GM21515 (cell line): Measurements from ENCODE around the gene EBNA1BP2.
"Not testable (repeated sequence)": the region's sequence is repeated elsewhere in the genome, so short reads cannot be mapped to it uniquely, and the experiment has no call there.

Experiments used
- ATAC-seq: cut with Tn5 transposase; IDR thresholded peaks from one replicate; pipeline ENCODE4 v1.9.1; 2021; ENCODE audit not compliant: unreplicated experiment

The EBNA1BP2 gene

DNA sequence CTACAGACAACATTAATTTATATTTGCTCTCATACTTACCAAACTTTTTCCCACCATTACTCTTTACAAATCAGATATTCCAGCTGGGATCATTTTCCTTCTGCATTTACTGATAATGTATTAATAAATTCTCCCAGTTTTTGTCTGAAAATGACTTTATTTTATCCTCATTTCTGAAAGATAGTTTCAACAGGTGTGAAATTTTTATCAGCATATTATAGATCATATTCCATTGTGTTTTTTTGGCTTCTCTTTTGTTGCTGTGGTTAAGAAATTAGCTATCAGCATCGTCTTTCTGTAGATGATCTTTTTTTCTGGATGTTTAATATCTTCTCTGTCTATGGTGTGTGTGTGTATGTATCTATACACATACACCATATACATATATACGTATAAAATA lies 2.8 kb upstream of the EBNA1BP2 start:
- no peak for ATAC-seq

DNA sequence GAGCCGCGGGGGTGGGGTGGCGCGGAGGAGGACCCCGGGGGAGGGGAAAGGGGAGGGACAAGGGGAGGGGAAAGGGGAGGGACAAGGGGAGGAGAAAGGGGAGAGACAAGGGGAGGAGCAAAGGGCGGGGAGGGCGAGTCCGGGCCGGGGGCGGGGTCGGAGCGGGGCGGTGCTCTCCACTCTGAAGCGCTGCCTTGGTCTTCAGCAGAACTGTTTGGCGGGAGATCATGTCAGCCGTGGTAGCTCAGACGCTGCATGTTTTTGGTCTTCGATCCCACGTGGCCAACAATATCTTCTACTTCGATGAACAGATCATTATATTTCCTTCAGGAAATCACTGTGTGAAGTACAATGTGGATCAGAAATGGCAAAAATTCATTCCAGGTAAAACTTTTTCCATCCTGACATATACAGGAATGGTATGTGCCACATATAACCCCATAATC lies 460 bp upstream of the EBNA1BP2 start:
- peak; percentile 50 for ATAC-seq

DNA sequence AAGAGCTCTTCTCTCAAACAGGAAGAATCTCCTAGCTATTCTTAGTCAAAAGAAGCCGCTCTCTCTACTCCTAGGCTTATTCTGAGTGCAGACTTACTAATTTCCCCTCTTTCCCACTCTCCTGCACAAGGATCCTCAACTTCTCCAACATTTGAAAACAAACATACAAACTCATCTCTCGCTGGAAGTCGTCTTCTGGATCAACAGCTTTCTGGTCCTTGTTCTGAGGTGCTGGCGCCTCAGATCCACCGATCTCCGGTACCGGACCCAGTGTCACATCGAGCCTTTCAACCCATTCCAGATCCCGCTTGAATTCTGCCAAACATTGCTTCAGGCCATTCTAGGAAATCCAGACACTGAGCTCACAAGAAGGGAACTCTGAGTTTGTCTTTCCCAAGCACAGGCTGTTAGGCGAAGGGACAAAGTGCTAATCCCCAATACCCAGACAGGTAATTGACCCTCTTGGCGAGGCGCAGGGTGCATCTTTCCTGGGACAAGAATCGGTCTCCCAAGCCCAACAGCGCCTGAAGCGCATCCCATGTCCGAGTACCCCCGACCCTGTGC lies 696 bp downstream of the EBNA1BP2 start:
- ATAC-seq = no peak

DNA sequence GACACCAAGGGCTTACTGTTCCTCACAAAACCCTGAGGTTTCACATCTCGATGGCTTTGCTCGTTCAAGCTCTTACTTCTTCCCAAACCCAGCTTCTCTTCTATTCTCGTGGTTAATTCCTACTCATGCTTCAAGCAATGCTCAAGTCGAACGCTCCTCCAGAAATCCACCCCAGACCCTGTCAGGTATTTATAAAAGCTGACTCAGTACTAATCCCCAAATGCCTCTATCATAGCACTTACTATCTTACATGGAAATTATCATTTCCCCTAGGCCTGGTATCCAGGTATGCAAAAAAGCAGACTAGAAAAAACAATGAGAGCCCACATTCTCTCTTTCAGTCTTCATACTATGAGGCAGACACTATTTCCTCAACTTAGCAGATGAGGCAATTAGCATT lies 6.3 kb downstream of the EBNA1BP2 start:
- no peak for ATAC-seq

DNA sequence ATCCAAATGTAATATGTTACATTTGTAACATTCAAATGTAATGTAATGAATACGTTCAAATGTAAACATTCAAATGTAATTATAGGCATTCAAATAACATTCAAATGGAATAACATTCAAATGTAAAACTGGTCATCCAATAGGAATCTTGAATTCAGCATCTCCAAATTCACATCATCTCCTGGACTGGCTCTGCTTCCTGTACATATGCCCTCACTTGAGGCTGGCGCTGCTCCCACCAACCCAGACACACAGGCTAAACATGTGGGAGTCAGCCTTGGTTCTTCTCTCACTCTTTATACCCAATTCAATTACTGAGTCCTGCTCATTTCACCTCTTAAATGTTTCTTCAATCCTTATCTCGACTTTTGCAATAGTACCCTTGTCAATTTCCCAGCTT lies 6.9 kb downstream of the EBNA1BP2 start:
- ATAC-seq = no peak

DNA sequence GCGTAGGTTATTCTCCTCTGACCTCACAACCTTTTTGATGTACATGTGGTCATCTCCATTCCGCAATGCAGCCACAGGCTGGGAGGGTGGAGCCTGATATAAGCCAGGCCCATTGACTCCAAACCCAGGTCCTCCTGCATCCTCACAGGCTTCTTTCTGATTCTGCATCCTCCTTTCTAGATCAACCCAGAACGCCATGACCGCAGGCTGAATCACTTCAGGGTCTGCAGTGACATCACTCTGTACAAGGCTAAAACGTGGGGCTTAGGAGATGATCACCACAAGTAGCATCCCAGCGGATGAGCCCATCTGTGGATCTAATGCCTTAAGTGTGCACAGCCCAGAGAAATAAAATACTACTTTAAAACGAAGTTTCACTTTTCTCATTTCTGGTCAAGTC lies 16.1 kb downstream of the EBNA1BP2 start:
- ATAC-seq = no peak

DNA sequence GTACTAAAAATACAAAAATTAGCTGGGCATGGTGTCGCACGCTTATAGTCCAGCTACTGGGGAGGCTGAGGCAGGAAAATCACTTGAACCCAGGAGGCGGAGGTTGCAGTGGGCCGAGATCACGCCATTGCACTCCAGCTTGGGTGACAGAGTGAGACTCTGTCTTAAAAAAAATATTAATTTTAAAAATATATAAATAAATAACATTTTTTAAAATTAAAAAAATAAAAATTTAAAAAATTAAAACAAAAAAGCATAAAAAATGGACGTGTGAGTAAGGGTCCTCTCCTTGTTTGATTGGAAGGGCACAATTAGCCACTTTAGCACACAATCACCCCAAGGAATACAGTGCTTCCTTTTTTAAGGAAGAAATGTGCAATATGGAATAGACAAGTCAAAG lies 18.6 kb downstream of the EBNA1BP2 start:
- ATAC-seq = no peak

DNA sequence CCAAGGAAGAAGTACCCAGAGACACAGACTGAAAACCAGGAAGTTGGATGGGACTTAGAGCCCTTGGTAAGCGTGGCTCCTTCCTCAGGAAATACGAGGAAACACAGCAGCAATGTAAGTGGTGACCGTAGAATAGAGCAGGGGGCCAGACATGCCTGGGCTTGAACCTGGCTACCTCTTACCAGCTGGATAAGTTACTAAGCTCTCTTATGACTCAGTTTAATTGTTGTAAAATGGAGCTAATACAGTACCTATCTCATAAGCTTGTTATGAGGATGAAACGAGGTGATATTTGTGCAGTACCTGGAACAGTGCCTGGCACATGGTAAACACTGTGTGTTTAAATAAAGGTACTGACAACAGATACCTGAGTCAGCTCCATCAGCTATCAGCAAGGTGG lies 19.2 kb downstream of the EBNA1BP2 start:
- no peak for ATAC-seq

DNA sequence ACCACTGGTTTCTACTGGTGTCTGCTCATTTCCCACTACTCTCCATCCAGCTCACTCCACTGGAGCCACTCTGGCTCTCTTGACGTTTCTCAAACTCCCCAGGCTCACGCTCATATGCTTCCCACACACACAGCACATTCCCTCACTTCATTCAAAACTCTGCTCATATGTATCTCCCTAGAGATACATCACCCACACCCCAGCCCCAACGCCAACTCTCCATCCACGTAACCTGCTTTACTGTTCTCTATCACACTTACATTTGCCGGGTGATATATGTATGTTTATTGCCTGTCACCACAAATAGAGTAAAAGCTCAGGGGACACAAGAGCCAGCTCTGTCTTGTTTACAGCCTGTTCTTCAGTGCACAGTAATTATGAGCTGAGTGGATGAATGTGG lies 22.2 kb downstream of the EBNA1BP2 start:
- ATAC-seq = no peak

DNA sequence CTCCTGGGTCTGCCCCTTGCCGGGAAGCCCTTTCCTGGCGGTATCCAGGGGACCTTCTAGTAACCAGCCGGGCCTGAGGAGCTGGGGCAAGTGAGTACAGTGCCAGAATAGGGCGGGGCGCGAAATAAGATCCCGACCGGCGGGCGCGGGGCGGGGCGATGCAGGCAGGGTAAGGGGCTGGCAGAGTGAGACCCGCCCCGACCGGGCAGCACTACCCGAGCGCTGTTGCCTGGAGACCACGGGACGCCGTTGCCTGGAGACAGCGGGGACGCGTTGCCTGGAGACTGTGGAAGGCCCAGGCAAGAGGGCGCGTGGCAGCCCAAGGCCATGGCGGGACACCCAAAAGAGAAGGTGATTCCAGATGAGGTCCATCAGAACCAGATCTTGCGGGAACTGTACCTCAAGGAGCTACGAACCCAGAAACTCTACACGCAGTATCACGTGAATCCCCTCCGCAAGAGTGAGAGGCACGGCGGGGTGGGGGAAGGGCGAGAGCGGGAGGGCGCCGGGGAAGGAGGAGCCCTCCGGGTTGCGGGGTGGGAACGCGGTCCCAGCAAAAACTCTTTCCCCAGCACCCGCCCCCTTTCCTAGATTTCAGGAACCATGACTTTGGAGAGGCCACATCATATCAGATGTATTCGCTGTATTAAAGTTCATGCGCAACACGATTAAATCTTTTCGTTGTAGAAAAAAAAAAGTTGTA lies 24.3 kb downstream of the EBNA1BP2 start:
- ATAC-seq = no peak

DNA sequence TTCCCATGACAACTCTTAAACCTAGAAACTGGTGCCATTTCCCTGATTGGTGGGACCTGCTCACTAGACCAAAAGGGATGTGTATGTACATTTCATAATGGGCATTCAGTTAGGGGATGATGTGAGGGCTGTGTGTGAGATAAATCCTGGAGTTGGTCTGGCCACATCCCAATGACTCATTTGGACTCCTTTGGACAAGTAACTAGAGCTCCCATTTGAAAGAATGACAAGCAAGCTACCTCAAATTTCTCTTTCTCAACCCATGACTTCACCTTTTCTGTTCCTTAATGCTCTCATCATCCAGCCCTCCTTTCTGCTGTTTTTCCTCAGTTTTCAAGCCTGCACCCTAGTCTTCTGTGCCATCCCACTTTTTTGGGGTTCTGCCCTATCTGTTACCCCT lies 27.9 kb downstream of the EBNA1BP2 start:
- no peak for ATAC-seq

DNA sequence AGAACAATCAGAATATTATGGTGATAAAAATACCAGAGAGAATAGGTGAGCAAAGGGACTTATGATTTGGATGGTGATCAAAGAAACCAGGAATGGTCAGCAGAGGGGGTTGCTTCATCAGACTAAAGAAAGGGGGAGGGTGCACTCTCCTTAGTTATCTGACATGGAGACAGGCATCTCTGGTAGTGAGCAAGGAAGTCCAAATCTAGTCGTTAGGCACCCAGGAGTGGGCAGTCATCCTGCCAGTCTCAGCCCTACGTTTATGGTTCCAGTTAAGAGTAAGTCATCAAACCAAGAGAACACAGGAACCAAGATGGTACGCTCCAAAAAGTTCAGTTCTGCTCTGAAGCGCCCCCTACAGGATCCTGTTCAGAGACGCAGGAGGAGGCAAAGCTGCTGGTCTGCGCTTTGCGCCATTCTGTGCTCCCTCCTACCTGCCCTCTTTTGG lies 28.6 kb downstream of the EBNA1BP2 start:
- ATAC-seq = no peak

DNA sequence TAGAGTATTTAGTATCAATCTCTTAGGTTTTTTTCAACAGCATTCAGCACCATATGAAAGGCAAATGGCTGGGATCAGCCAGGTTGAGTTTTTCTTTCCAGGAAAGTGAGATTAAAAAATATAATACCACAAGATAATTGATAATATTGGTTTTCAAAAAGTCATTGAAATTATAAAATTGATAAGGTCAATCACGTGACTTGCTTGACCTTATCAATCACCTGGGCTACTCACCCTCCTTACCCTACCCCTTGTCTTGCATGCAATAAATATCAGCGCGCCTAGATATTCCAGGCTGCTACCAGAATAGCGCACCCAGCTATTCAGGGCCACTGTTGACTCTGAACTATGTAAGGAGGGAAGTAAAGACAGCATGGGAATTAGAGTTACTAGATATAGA lies 31.5 kb downstream of the EBNA1BP2 start:
- no peak for ATAC-seq

DNA sequence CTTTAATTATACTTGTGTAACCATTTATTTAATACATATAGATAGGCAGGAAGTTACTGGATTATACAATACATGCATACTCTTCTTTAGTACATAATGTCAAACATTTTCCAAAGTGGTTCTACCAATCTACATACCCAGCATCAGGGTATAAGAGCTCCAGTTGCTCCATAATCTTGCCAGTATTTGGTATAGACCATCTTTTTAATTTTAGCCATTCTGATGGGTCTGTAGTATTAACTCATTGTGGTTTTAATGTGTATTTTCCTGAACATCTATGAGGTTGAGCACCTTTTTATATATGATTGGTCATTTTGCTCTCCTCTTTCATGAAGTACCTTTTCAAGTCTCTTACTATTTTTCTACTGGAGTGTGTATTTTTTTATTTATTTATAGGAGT lies 32.1 kb downstream of the EBNA1BP2 start:
- ATAC-seq = no peak

DNA sequence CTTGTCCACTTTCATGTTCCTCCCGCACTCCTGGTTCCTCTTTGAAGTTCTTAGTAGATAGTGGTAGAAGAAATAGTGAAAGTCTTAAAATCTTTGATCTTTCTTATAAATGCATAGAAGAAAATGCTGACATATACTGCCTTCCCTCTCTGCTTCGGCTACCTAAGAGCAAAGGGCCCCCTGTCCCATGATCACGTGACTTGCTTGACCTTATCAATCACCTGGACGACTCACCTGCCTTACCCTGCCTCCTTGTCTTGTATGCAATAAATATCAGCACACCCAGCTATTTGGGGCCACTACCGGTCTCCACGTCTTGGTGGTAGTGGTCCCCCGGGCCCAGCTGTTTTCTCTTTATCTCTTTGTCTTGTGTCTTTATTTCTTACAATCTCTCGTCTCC lies 32.8 kb downstream of the EBNA1BP2 start:
- ATAC-seq = not testable (repeated sequence)

DNA sequence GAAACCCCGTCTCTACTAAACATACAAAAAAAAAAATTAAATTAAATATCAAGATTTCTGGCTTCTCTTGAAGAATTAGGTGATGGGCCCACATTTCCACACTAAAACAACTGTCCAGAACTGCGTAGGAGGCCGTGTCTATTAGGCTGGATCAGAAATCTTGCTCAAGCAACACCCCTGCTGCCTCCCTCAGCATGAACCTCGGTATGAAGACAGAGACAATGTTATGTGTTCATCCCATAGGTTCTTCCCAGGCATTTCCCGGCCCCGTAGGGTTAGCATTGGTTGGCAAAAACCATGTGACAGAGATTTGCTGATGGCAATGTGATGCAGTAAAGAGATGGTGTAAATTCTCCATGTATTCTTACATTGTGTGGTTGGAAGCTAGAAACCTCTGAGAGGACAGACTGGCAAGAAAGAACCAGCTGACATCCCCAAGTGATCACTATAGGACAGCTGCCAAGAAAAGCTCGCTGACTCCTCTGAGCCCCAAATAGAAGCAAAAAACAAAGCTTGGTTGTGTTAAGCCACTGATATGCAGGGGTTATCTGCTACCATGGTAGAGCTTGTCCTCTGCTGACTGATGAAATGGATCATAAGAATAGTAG lies 34.5 kb downstream of the EBNA1BP2 start:
- no peak for ATAC-seq

DNA sequence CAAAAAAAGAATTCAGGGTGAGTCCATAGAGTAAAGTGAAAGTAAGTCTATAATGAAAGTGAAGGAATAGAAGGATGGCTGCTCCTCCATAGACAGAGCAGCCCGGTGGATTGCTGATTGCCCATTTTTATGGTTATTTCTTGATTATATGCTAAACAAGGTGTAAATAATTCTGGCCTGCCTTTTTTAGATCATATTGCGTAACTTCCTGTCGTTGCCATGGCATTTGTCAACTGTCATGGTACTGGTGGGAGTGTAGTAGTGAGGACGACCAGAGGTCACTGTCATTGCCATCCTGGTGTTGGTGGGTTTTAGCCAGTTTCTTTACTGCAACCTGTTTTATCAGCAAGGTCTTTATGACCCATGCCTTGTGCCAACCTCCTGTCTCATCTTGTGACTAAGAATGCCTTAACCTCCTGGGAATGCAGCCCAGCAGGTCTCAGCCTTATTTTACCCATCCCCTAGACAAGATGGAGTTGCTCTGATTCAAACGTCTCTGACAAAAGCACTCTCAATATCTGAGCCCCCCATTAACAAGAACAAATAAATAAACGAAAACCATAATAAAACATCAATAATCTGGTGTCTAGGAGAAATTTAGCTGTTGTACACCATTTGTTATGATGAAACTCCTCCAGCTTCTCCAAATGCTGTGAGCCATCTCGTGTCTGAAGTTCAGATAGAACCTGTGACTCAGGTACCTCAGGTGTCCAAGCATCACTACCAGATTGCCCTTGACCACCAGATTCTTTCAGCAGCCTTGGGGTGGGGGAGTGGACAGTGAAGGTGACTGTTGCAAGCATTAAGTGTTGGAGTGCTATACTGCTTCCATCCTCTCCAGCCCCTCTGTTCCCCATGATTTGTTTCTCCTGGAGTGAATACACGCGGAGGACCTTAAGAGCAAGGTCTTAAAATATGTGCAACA lies 36.0 kb downstream of the EBNA1BP2 start:
- ATAC-seq = no peak

DNA sequence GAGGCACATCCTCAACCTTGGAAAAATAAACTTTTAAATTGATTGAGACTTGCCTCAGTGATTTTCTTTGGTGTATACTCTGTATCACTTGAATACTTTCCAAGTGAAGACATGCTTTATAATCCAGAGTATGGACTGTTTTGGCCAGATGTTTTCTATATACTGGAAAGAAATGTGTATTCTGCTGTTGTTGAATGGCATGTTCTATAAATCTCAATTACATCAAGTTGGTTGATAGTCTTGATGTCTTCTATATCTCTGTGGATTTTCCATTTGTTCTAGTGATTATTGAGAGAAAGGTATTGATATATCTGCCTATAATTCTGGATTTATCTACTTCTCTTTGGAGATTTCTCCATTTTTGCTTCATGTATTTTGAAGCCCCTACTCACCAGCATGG lies 37.5 kb downstream of the EBNA1BP2 start:
- no peak for ATAC-seq

DNA sequence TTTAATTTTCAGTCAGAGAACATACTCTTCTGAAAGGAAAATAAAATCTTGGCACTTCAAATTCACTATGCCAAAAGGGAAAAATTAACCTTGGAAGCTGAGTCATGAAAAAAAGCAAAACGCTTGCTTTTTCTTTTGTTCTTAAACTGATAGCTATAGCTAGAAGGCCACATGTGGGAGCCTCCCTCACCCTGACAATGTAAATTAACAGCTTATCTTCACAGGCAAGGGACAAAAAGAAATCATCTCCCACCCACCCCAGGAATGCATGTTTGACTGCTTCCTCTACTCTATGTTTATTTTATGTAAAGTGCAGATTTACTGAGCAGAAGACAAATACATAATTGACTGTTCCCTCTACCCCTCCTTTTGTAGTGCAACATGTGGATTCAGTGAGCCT lies 38.0 kb downstream of the EBNA1BP2 start:
- ATAC-seq = no peak

DNA sequence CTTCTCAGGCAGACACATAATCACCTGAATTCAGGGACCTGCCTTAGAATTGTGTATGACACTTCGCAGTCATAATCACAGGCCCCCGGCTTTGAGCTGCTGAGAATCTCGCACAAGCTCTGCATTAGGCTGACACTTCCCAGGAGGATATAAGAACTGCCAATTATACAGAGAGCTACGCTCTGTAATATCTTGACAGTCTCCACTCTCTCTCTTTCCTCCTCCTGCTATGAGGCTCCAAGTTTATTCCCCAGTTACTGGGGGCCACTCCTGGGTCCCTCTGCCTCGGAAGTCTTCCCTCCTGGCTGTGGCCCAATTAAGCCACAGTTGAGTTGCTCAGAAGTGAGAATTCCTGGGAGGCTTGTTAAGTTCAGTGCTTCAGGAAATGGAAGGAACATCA lies 42.7 kb downstream of the EBNA1BP2 start:
- ATAC-seq = no peak

DNA sequence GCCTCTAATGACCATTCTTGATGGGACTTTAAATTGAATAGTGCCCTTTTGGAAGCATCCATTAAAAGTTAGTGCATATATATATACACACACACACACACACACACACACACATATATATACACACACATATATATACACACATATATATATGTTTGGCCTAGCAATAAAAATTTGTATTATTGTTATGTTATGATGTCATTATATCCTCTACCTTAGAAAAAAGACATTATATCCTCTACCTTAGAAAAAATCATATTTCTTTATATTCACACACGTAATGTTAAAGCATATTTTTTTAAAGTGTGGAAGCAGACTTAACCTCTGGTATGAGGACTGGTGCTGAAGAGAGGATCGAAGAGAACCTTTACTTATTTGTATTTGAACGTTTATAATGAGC lies 43.3 kb downstream of the EBNA1BP2 start:
- ATAC-seq = no peak

DNA sequence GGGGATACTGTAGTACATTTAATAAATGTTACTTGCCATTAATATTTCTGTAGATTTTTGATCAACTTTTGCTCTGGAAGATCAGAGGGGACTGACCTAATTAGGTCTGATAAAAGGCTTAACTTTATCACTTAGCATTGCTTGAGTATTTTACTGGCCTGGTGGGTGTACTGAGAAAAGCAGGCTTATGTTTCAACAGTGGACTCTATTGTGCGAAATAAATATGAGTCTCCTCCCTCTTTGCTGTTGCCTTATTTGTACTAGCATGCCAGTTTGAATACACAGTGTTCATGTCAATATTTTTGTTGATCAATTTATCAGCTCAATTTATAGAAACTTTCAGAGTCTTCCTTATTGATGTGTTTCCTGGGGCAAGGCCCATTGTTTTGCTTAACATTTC lies 49.1 kb downstream of the EBNA1BP2 start:
- no peak for ATAC-seq
